Cerebellar nuclear complex (tissue), 1 donor: ENCODE data around the gene TAF1.
A peak's percentile ranks its signal among the peaks of the same experiment; 100 is the strongest.
"Not testable (repeated sequence)": the region's sequence is repeated elsewhere in the genome, so short reads cannot be mapped to it uniquely, and the experiment has no call there.

Experiments
- DNase-seq, 2 experiments: peaks; one replicate each; lab custom pipeline; 2025; lab: John Stamatoyannopoulos, UW

TAF1 gene, protein sequence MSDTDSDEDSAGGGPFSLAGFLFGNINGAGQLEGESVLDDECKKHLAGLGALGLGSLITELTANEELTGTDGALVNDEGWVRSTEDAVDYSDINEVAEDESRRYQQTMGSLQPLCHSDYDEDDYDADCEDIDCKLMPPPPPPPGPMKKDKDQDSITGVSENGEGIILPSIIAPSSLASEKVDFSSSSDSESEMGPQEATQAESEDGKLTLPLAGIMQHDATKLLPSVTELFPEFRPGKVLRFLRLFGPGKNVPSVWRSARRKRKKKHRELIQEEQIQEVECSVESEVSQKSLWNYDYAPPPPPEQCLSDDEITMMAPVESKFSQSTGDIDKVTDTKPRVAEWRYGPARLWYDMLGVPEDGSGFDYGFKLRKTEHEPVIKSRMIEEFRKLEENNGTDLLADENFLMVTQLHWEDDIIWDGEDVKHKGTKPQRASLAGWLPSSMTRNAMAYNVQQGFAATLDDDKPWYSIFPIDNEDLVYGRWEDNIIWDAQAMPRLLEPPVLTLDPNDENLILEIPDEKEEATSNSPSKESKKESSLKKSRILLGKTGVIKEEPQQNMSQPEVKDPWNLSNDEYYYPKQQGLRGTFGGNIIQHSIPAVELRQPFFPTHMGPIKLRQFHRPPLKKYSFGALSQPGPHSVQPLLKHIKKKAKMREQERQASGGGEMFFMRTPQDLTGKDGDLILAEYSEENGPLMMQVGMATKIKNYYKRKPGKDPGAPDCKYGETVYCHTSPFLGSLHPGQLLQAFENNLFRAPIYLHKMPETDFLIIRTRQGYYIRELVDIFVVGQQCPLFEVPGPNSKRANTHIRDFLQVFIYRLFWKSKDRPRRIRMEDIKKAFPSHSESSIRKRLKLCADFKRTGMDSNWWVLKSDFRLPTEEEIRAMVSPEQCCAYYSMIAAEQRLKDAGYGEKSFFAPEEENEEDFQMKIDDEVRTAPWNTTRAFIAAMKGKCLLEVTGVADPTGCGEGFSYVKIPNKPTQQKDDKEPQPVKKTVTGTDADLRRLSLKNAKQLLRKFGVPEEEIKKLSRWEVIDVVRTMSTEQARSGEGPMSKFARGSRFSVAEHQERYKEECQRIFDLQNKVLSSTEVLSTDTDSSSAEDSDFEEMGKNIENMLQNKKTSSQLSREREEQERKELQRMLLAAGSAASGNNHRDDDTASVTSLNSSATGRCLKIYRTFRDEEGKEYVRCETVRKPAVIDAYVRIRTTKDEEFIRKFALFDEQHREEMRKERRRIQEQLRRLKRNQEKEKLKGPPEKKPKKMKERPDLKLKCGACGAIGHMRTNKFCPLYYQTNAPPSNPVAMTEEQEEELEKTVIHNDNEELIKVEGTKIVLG (N-terminal part only)

DNA sequence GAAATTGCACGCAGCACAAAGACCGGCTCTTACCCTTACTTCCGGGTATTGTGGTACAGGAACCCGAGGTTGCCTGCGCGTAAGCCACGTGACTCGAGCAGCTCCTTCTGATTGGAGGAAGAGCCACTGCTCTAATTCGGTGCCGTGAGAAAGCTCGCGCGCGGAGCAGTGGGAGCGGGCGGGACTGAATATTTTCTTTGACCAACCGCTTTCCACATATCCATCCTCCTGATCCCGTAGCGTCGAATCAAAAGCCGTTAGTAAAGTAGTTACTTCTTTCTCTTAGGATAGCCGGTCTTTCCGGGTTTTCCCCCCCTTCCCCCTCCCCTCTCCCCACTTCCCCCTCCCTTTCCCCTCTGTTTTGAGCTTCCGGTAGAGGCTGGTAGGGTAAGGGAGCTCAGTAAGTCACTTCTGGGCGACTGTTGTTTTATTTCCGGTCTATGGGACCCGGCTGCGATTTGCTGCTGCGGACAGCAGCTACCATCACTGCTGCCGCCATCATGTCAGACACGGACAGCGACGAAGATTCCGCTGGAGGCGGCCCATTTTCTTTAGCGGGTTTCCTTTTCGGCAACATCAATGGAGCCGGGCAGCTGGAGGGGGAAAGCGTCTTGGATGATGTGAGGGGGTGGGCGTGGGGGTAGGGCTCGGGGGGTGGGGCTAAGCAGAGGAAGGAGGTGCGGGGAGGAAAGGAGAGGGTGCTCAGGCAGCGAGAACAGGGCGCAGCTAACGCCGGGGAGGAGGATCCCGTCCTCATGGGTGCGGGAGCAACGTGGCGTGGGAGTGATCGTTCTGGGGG lies at the start of gene TAF1:
Gene TAF1 (plus strand): TSS at position 483 of the 799 bp plus-strand sequence. CDS start 18 bp downstream, at position 501.
- peak; percentile 20 to 78 for DNase-seq

DNA sequence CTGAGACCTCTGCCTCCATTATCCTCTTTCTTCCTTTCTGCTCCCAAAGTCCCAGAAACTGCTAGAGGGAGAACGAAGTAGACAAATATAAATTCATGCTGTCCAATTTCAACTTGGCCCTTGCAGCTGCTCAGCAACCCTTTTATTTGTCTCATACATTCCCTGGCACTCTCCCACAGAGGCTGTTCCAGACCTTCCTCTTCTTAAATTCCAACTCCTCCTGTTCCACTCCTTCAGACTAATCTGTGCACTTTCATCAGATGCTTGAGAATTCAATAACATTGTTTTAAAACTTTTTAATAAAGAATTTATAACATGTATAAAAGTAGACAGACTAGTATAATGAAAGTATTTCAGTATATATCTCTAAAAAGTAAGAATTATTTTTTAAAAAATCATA lies 49.2 kb upstream of the TAF1 start:
- not testable (repeated sequence) for DNase-seq

DNA sequence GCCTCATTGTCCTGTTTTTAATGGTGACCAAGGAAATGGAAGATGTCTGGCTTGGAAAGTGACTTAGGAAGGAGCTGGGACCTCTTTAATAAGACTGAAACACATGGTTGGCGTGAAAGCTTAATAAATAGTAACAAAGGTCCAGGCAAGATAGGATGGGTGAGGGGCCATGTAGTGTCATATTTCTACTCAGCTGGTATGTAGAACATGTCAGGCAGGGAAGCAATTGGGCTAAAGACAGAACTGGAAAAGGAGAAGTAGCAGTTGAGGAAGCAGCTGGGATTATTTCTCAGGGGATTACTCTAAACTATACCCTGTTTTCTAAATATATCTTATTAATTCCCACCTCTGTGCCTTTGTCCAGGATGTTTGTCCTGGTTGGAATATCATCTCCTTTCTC lies 46.0 kb upstream of the TAF1 start:
- no peak for DNase-seq

DNA sequence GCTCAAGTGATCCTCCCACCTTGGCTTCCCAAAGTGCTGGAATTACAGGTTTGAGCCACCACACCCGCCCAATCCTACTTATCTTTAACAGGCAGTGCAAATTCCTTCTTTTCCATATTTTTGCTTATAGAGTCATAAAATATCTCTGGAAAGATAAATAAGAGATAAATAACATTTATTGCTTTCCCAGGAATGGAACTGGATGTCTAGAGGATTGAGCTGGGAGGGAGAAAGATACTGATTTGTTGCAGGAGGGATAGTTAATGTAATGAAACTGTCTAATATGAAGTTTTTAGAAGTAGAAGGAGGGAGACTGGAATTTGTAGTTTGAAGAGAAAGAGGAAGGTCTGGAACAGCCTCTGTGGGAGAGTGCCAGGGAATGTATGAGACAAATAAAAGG lies 44.4 kb upstream of the TAF1 start:
- DNase-seq: no peak

DNA sequence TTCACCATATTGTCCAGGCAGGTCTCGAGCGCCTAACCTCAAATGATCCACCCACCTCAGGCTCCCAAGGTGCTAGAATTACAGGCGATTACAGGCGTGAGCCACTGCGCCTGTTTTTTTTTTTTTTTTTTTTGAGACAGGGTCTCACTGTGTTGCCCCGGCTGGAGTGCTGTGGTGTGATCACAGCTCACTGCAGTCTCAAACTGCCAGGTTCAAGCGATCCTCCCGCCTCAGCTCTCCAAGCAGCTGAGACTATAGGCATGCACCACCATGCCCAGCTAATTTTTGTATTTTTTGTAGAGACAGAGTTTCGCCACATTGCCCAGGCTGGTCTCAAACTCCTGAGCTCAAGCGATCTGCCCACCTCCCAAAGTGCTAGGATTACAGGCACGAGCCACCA lies 41.7 kb upstream of the TAF1 start:
- DNase-seq: not testable (repeated sequence)

DNA sequence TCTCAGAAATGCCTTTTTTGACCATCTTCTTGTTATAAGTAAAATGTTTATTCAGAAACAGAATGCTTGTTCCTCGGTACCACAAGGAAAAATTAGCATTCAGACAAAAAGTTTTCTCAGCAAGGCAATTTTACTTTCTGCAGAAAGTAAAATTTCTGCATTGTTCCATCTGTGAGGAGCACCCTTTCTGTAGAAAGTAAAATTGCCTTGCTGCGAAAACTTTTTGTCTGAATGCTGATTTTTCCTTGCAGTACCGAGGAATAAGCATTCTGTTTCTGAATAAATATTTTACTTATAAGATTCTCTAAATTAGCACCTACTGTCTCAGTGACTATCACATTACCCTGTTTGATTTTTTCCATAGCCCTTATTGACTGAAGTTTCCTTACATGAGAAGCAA lies 39.8 kb upstream of the TAF1 start:
- DNase-seq: no peak

DNA sequence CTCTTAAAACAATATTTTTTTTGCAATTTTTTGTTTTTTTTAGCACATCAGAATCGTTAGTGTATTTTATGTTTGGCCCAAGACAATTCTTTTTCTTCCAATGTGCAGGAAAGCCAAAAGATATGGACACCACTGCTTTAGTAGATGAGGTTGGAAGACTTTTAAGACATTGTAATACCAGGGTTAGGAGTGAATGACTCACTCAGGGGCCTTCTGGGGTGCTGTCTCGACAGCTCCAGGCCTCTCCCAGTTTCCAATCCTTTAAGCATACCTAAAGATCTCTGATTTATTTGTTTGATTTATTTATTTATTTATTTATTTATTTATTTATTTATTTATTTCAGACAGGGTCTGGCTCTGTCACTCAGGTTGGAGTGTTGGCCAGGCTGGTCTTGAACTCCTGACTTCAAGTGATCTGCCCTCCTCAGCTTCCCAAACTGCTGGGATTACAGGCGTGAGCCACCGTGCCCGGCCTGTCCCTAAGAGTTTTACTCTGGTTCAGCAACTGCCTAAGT lies 16.9 kb upstream of the TAF1 start:
- DNase-seq: not testable (repeated sequence)

DNA sequence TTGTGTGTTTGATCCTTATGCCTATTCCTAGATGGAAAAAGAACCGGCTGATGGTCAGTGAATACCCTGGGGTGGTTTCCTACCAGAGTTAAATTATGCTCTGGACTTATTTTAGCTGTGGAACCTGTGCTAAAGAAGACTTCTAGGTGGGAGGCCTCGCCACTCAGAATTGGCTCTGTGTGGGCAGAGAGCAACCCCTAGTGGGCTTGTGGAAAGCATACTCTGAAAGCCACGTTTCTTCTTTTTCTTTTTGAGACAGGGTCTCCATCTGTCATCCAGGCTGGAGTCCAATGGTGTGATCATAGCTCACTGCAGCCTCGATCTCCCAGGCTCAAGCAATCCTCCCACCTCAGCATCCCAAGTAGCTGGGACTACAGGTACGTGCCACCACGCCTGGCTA lies 16.3 kb upstream of the TAF1 start:
- not testable (repeated sequence) for DNase-seq

DNA sequence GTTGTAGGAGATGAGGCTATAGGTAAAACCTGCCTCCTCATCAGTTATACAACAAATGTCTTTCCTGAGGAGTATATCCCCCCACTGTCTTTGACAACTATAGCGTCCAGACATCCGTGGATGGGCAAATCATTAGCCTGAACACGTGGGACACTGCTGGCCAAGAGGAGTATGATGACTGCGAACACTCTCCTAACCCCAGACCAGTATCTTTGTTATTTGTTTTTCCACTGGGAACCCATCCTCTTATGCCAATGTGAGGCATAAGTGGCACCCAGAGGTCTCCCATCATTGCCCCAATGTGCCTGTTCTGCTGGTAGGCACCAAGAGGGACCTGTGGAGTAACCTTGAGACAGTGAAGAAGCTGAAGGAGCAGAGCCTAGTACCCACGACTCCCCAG lies 13.7 kb upstream of the TAF1 start:
- not testable (repeated sequence) for DNase-seq

DNA sequence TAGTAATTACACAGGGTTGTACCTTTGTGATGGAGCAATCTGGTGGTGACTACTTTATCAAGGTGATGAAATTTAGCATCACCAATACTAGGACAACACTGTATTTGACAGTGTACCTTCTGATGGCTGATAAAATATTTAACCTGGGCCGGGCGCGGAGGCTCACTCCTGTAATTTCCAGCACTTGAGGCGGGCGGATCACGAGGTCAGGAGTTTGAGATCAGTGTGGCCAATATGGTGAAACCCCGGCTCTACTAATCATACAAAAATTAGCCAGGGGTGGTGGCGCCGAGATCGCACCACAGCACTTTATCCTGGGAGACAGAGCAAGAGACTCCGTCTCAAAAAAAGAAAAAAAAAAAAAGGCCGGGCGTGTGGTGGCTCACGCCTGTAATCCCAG lies 1.9 kb upstream of the TAF1 start:
- DNase-seq: no peak

DNA sequence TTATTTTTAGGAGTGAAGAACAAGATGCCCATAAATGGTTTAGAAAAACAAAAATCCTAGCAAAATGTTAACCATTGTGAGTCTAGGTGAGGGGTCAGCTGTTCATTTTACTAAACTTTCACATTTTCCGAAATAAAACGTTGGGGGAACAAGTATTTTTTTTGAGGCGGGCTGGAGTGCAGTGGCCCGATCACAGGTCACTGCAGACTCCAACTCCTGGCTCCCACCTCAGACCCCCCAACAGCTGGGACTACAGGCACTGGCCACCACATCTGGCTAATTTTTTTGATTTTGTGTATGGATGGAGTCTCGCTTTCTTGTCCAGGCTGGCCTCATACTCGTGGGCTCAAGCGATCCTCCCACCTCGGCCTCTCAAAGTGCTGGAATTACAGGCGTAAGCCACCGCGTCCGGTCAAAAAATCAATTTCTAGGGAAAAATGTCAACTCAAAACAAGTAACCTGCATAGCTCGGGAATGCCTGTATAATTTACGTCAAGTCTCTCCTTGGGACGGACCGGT lies 742 bp upstream of the TAF1 start:
- DNase-seq: no peak

DNA sequence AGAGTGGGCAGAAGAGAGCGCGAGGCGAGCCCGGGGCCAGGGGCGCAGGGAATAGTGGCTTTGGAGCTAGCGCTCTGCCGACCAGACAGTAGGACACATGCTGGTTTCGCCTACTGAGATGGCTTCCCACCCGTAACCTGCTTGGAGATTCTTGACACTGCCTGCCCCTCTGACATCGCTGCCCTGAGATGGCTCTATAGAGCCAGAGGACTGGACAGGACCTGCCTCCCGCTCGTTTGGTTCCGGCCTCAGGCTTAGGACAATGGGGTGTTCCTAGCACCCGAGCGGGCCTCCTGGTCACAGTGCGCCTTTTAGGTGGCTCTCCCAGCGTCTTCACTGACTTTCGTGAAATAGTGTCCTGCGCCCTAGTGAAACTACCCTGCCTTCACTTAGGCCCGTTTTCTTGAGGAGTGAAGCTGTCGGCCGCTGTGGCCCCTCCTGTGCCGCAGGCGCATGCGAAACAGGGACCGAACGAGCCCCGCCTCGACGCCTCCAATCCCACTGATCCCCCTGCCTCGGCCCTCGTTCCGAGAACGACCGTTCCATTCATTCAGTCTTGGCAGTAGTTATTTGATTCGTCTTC lies 608 bp downstream of the TAF1 start:
- no peak for DNase-seq

DNA sequence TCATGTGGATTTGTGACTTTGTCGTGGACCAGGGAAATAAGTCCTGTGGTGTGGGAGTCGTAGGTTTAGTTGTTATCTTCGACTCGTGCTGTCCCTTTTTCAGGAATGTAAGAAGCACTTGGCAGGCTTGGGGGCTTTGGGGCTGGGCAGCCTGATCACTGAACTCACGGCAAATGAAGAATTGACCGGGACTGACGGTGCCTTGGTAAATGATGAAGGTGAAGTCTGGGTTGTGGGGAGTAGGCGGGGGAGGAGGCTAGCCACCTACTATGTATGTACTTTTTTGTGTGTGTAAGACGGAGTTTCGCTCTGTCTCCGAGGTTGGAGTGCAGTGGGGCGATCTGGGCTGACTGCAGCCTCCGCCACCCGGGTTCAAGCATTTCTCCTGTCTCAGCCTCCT lies 1.2 kb downstream of the TAF1 start:
- DNase-seq: no peak

DNA sequence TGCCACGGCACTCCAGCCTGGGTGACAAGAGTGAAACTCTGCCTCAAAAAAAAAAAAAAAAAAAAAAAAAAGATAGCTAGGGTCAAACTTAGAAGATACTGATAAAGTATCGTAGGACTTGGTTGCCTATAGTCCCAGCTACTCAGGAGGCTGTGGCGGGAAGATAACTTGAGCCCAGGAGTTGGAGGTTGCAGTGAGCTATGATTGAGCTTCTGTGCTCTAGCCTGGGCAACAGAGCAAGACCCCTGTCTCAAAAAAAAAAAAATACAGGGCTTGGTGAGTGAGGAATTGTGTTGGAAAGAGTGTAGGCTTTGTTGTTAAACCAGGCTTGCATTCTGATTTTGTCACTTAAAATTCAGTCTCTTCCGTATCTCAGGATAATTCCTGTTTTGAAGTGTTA lies 6.2 kb downstream of the TAF1 start:
- DNase-seq: no peak

DNA sequence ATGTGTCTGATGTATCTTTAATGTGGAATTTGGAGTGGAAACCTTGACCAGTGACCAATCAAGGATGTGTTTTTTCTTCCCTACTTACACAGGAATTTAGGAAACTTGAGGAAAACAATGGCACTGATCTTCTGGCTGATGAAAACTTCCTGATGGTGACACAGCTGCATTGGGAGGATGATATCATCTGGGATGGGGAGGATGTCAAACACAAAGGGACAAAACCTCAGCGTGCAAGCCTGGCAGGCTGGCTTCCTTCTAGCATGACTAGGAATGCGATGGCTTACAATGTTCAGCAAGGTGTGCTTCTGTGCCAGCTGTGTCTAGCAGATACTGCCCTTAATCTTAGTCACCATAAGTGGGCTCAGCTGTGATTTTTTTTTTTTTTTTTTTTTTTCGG lies 12.6 kb downstream of the TAF1 start:
- no peak for DNase-seq

DNA sequence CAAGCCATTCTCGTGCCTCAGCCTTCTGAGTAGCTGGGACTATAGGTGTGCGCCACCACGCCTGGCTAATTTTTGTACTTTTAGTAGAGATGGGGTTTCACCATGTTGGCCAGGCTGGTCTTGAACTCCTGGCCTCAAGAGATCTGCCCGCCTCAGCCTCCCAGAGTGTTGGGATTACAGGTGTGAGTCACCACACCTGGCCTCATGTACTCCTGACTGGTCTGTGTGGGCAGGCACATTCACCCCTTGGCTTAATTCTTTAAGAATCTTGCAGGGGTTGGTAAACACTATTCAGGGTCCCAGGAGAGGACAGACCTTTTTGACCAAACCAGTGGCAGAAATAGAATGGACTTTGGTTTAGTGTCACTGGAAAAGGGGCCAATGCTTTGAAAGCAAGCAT lies 25.6 kb downstream of the TAF1 start:
- DNase-seq: not testable (repeated sequence)

DNA sequence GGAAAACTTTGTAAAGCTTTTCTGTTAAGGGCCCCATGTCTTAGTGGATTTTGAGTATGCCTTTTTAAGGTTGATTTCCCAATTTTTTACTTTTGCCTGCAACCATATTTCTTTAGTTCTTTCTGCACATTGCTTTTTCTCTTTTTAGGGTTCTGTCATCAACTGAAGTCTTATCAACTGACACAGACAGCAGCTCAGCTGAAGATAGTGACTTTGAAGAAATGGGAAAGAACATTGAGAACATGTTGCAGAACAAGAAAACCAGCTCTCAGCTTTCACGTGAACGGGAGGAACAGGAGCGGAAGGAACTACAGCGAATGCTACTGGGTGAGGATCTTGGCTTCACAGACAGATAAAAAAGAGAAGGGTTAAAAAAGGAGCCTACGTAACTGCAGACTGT lies 27.8 kb downstream of the TAF1 start:
- DNase-seq: no peak

DNA sequence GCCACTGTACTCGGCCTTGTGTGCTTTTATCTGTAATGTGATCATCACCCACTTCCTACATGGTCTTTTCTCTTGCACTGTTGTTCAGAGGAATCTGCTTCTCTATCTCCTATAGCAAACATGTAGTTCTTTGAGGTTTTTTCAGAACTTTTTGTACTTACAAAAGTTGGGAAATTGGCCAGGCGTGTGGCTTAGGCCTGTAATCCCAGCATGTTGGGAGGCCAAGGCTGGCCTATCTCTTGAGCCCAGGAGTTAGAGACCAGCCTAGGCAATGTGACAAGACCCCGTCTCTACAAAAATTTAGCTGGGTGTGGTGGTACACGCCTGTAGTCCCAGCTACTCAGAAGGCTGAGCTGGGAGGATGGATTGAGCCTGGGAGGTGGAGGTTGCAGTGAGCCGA lies 30.4 kb downstream of the TAF1 start:
- no peak for DNase-seq

DNA sequence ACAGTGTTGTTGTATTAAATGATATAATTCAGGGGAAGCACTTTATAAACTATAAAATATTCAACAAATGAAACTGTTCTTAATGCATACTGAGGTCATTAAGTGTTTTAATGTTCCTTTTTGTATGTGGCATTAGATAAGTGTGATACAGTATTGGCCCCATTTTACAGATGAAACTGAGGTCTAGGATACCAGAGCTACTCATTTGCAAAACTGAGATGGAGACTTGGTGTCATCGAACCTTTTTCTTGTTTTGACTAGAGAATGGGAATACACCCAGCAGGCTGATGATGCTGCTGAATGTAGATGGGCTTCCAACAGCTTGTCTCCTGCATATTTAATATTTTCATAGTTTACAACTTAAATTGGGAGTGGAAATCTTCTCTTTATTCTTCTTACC lies 34.6 kb downstream of the TAF1 start:
- no peak for DNase-seq

DNA sequence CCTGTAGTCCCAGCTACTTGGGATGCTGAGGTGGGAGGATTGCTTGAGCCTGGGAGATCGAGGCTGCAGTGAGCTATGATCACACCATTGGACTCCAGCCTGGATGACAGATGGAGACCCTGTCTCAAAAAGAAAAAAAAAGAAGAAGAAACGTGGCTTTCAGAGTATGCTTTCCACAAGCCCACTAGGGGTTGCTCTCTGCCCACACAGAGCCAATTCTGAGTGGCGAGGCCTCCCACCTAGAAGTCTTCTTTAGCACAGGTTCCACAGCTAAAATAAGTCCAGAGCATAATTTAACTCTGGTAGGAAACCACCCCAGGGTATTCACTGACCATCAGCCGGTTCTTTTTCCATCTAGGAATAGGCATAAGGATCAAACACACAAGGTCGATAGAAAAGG lies 50.1 kb downstream of the TAF1 start:
- not testable (repeated sequence) for DNase-seq
